Neural progenitor cell (in vitro differentiated cells): Measurements from ENCODE around the gene MTCL3.

ENCODE experiments used
- CTCF ChIP-seq: fragments of 200-600 bp; sonication (generic); IDR thresholded peaks from 2 replicates; pipeline ENCODE4 v1.5.1; 2017; ENCODE audit warnings: antibody characterized with exemption, mild to moderate bottlenecking
- EZH2 ChIP-seq: fragments of 200-600 bp; sonication (generic); IDR thresholded peaks from 2 replicates; pipeline ENCODE4 v1.6.1; 2017; ENCODE audit warnings: antibody characterized with exemption, mild to moderate bottlenecking, moderate library complexity

DNA sequence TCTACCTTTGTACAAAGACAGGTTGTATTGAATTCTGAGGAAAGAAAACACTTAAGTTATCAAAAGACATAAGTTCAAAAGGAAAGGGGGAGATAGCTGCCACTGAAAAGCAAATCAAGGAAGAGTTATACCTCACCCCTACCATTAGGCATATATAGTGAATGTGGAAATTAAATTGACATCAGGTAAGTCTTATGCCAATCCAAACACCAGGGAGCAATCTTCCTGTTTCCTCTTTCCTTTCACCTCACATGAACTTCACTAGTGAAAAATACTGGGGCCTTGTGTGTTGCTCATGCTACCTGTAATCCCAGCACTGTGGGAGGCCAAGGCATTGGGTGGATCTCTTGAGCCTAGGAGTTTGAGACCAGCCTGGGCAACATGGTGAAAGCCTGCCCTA is 47.0 kb upstream of the MTCL3 start:
- no peak for TF ChIP-seq CTCF
- TF ChIP-seq EZH2 = no peak
